SU-DHL-6 (cell line): Measurements from ENCODE around the gene ZBTB49.

Experiments used
- CTCF ChIP-seq: fragments of 200-600 bp; sonication (generic); IDR thresholded peaks from one replicate; pipeline ENCODE4 v1.5.1; 2017; ENCODE audit warnings: antibody characterized with exemption, mild to moderate bottlenecking, low read length, moderate library complexity; ENCODE audit not compliant: insufficient read depth, poor library complexity, severe bottlenecking
- EZH2phosphoT487 ChIP-seq: fragments of 200-600 bp; sonication (generic), shearing (Covaris generic); conservative IDR thresholded peaks from 2 replicates; pipeline ENCODE4 v1.6.1; 2018; ENCODE audit warnings: mild to moderate bottlenecking, antibody characterized with exemption, low read length, moderate library complexity, mixed read lengths

- TF ChIP-seq CTCF (no peak), EZH2phosphoT487 (no peak)
Observed at GRCh38 chr4:4268776-4269175, 21.3 kb upstream of the ZBTB49 start.
